ENCODE results near the gene C19orf47.

- TF ChIP-seq CTCF (IDR thresholded peaks at IDR 0.05) = no peak
- no peak for TF ChIP-seq ZFX (IDR thresholded peaks at IDR 0.05; ENCODE audit: borderline replicate concordance)
These were observed 66.0 kb downstream of the C19orf47 start for GRCh38 chr19:40282209-40282580.

Data from 22Rv1 (cell line).